ENCODE data around the gene HSD3B2.

The HSD3B2 gene

GRCh38 chr1:119462964-119463363, 48.0 kb downstream of the HSD3B2 start:
- DNase-seq (ENCODE audit: low read depth), result no peak

- DNase-seq (ENCODE audit: low read depth), result no peak
These were observed 48.6 kb downstream of the HSD3B2 start for GRCh38 chr1:119463569-119463968.

GRCh38 chr1:119466445-119466844, 51.5 kb downstream of the HSD3B2 start:
- no peak for DNase-seq (ENCODE audit: low read depth)

- DNase-seq (ENCODE audit: low read depth), result no peak
These were observed 52.3 kb downstream of the HSD3B2 start for GRCh38 chr1:119467219-119467618.

- DNase-seq (ENCODE audit: low read depth), result no peak
These were observed 53.1 kb downstream of the HSD3B2 start for GRCh38 chr1:119467857-119468668.

GRCh38 chr1:119469741-119470140, 54.8 kb downstream of the HSD3B2 start:
- no peak for DNase-seq (ENCODE audit: low read depth)

- DNase-seq (ENCODE audit: low read depth), result no peak
These were observed 55.4 kb downstream of the HSD3B2 start for GRCh38 chr1:119470377-119470776.

- DNase-seq (ENCODE audit: low read depth), result no peak
These were observed 56.0 kb downstream of the HSD3B2 start for GRCh38 chr1:119470958-119471357.

- DNase-seq (ENCODE audit: low read depth), result no peak
These were observed 56.6 kb downstream of the HSD3B2 start for GRCh38 chr1:119471566-119471965.

- no peak for DNase-seq (ENCODE audit: low read depth)
These were observed 57.3 kb downstream of the HSD3B2 start for GRCh38 chr1:119472080-119472818.
